Caki2 (cell line): ENCODE results near the gene CAVIN1. TPM values are rescaled to one million over a fixed set of nuclear protein-coding genes. Genes with fewer than 3 reads are reported as not detected.
A peak's percentile ranks its signal among the peaks of the same experiment; 100 is the strongest.
"Not testable (repeated sequence)": the region's sequence is repeated elsewhere in the genome, so short reads cannot be mapped to it uniquely, and the experiment has no call there.

Experiments
- DNase-seq: peaks from one replicate; pipeline ENCODE4 v3.0.0-alpha.2; 2015; ENCODE audit warnings: low read depth
- in situ Hi-C: cut with HindIII; loops from 2 replicates; pipeline ENCODE4 v1.10.0; 2016; ENCODE audit warnings: low sequenced_read_pairs, low pct_unique_long_range_greater_than_20kb, mixed read lengths
- total RNA-seq: library from RNA; depleted of rRNA; stranded (reverse); fragments of >200 nt; shearing (Covaris generic); gene quantifications from 2 replicates; pipeline ENCODE4 v1.2.3, GENCODE V29; 2014; ENCODE audit warnings: low replicate concordance

CAVIN1 gene
- total RNA-seq, 1 experiment from 2014 or later, result 287 TPM

GRCh38 chr17:42389135-42389417 lies 34.0 kb downstream of the CAVIN1 start:
- in situ Hi-C loops, result no loop called here
- no peak for DNase-seq

- peak; percentile 100 for DNase-seq
These were observed 34.5 kb downstream of the CAVIN1 start, which contains the start of gene STAT3 for GRCh38 chr17:42388381-42389134. STAT3 (minus strand) TSS chr17:42388442; CDS start chr17:42348516, 39,926 bp downstream.

GRCh38 chr17:42387661-42388380 lies 35.2 kb downstream of the CAVIN1 start:
- peak; percentile 42 for DNase-seq

More at GRCh38 chr17:42388381-42389134, 34.5 kb downstream of the CAVIN1 start, which contains the start of gene STAT3:
- in situ Hi-C loops, result no loop called here

GRCh38 chr17:42386777-42387657 lies 36.0 kb downstream of the CAVIN1 start:
- in situ Hi-C loops, result no loop called here
- DNase-seq, result no peak

More at GRCh38 chr17:42387661-42388380, 35.2 kb downstream of the CAVIN1 start:
- in situ Hi-C loops, result no loop called here

GRCh38 chr17:42381898-42382297 lies 41.2 kb downstream of the CAVIN1 start:
- in situ Hi-C loops, result no loop called here
- no peak for DNase-seq

- in situ Hi-C loops, result no loop called here
- no peak for DNase-seq
These were observed 42.1 kb downstream of the CAVIN1 start for GRCh38 chr17:42380935-42381334.

- in situ Hi-C loops, result no loop called here
These were observed 44.0 kb downstream of the CAVIN1 start for GRCh38 chr17:42378959-42379594.

GRCh38 chr17:42378359-42378958 lies 44.6 kb downstream of the CAVIN1 start:
- in situ Hi-C loops, result no loop called here
- DNase-seq, result no peak

More at GRCh38 chr17:42378959-42379594, 44.0 kb downstream of the CAVIN1 start:
- no peak for DNase-seq

GRCh38 chr17:42373896-42374295 lies 49.2 kb downstream of the CAVIN1 start:
- in situ Hi-C loops, result no loop called here
- no peak for DNase-seq

GRCh38 chr17:42372142-42372541 lies 50.9 kb downstream of the CAVIN1 start:
- in situ Hi-C loops, result no loop called here

GRCh38 chr17:42368797-42369561 lies 54.1 kb downstream of the CAVIN1 start:
- DNase-seq, in situ Hi-C loops: not testable (repeated sequence)

More at GRCh38 chr17:42372142-42372541, 50.9 kb downstream of the CAVIN1 start:
- no peak for DNase-seq

- DNase-seq, in situ Hi-C loops: not testable (repeated sequence)
These were observed 54.7 kb downstream of the CAVIN1 start for GRCh38 chr17:42368310-42368709.

GRCh38 chr17:42366176-42367023 lies 56.7 kb downstream of the CAVIN1 start:
- DNase-seq, in situ Hi-C loops: not testable (repeated sequence)

- in situ Hi-C loops, result no loop called here
These were observed 57.9 kb downstream of the CAVIN1 start for GRCh38 chr17:42365136-42365535.

GRCh38 chr17:42363767-42364585 lies 59.1 kb downstream of the CAVIN1 start:
- in situ Hi-C loops, result no loop called here
- no peak for DNase-seq

More at GRCh38 chr17:42365136-42365535, 57.9 kb downstream of the CAVIN1 start:
- no peak for DNase-seq
